Vagina (tissue), 2 donors: Measurements from ENCODE around the gene CDC14A.

ENCODE experiments used
- POLR2A ChIP-seq, 2 donors: fragments of 450-650 bp; IDR thresholded peaks; one replicate each; pipeline ENCODE4 v1.6.1; 2017; ENCODE audit warnings: antibody characterized with exemption in 2 of 2, mild to moderate bottlenecking in 2 of 2, moderate library complexity in 2 of 2
- POLR2AphosphoS5 ChIP-seq, 2 donors: sonication (generic); formaldehyde crosslinking; IDR thresholded peaks; one replicate each; pipeline ENCODE4 v1.9.0; 2017; ENCODE audit warnings: antibody characterized with exemption in 2 of 2, mild to moderate bottlenecking in 2 of 2, low read depth in 1 of 2; ENCODE audit not compliant: insufficient read depth in 1 of 2
- TF ChIP-seq, protein P1 (sequence below), 3 experiments: fragments of 450-650 bp in 2 of 3; fragments of 200-600 bp in 1 of 3; sonication (generic) in 1 of 3; IDR thresholded peaks; one replicate each; pipeline ENCODE4 v1.5.1; 2017 to 2019; ENCODE audit warnings: antibody characterized with exemption in 3 of 3, mild to moderate bottlenecking in 2 of 3, moderate library complexity in 2 of 3

DNA sequence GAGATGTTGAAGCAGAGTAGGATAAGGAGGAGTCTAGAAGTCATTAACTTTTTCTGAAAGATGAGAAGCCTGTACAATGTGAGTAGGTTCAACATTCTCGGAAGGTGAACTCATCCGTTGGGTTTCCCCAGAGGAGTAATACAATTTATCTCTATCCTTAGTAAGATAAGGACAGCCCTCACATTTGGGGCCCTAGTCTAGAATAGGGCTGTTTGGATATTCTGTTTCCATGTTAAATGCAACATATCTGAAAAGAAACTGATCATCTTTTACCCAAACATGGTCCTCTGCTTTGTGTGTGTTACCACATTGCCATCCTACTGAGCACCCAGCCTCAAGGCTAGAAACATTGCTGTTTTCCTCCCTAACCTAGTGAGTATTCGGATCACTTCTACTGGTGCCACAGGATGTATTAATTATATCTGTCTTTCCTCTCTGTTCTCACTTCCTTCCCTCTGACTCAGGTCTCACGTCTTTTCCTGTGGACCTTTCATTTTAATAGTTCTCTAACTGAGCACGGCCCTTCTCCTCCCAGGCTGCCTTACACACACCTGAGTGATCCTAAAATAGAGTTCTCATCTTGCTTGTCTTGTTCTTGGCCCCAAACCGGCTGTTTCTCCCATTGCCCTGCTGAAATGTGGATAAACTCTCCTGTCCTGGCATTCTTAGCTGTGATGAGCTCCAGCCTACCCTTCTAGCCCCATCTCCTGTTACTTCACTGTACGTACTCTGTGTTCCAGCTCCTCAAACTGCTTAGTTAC is 91.7 kb downstream of the CDC14A start:
- TF ChIP-seq, protein P1, sequence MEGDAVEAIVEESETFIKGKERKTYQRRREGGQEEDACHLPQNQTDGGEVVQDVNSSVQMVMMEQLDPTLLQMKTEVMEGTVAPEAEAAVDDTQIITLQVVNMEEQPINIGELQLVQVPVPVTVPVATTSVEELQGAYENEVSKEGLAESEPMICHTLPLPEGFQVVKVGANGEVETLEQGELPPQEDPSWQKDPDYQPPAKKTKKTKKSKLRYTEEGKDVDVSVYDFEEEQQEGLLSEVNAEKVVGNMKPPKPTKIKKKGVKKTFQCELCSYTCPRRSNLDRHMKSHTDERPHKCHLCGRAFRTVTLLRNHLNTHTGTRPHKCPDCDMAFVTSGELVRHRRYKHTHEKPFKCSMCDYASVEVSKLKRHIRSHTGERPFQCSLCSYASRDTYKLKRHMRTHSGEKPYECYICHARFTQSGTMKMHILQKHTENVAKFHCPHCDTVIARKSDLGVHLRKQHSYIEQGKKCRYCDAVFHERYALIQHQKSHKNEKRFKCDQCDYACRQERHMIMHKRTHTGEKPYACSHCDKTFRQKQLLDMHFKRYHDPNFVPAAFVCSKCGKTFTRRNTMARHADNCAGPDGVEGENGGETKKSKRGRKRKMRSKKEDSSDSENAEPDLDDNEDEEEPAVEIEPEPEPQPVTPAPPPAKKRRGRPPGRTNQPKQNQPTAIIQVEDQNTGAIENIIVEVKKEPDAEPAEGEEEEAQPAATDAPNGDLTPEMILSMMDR (IDR thresholded peaks at IDR 0.05): no peak
- no peak for TF ChIP-seq POLR2A (IDR thresholded peaks at IDR 0.05)
- peak in 1 of 2 donors; percentile 40 for TF ChIP-seq POLR2AphosphoS5 (IDR thresholded peaks at IDR 0.05; ENCODE audit: insufficient read depth in 1 of 2, low read depth in 1 of 2)
